ENCODE measurements around the gene ECI1. TPM values are rescaled to one million over a fixed set of nuclear protein-coding genes. Genes with fewer than 3 reads are reported as not detected.

ECI1 gene
- total and polyA plus RNA-seq, 2 of the 13 experiments (the other 11 are each of a cell fraction or from before 2014, with no cell fraction given): 82.0 to 102 TPM

DNA sequence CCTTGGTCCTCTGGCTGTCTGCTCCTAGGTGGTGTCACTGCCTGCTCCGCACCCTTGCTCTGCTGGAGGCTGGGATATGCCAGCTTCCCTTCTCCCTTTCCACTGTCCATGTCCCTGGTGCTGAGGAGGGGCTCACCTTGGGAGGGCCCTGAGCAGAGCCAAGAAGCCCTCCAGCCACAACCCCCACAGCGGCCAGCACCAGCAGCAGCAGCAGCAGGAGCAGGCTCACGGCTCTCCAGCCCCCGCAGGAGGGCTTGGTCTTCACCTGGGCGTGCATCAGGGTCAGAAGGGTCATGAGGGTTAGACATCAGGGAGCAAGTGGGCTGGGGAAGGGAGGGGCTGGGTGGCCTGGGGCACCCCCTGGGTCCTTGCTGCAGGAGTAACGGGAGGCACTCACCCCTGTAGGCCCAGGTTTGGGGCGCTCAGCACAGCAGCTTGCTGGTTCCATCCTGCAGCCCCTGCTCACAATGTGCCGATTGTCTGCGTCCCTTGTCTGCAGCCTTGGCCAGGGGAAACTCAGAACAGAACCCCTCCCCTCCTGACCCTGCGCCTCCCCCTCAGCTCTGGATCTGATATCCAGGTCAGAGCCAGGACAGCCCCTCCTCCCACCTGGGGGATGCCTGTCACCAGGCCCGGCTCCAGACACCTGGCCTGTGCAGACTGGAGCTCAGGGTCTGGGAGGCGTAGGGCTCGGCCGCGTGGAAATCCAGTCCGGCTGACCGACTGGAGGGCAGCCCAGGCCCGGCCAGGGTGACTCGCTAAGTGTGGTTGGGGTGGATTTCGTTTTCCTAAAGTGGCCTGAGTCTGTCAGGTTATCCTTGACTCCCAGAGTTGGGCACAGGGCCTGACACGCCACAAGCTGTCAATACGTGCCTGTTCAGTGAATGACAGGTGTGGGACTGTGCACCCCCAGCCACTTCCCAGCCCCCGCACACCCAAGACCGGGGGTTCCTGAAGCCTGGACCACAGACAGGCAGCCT lies 40.7 kb downstream of the ECI1 start, which contains the start of gene BRICD5 (continued):
- TF ChIP-seq, protein P1, sequence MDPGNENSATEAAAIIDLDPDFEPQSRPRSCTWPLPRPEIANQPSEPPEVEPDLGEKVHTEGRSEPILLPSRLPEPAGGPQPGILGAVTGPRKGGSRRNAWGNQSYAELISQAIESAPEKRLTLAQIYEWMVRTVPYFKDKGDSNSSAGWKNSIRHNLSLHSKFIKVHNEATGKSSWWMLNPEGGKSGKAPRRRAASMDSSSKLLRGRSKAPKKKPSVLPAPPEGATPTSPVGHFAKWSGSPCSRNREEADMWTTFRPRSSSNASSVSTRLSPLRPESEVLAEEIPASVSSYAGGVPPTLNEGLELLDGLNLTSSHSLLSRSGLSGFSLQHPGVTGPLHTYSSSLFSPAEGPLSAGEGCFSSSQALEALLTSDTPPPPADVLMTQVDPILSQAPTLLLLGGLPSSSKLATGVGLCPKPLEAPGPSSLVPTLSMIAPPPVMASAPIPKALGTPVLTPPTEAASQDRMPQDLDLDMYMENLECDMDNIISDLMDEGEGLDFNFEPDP (CRISPR knock-in tag; conservative IDR thresholded peaks at IDR 0.05): no peak
- no peak for TF ChIP-seq KDM4B (CRISPR knock-in tag; IDR thresholded peaks at IDR 0.05)
- no peak for TF ChIP-seq CBFB (CRISPR knock-in tag; IDR thresholded peaks at IDR 0.05)
- TF ChIP-seq, protein P2, sequence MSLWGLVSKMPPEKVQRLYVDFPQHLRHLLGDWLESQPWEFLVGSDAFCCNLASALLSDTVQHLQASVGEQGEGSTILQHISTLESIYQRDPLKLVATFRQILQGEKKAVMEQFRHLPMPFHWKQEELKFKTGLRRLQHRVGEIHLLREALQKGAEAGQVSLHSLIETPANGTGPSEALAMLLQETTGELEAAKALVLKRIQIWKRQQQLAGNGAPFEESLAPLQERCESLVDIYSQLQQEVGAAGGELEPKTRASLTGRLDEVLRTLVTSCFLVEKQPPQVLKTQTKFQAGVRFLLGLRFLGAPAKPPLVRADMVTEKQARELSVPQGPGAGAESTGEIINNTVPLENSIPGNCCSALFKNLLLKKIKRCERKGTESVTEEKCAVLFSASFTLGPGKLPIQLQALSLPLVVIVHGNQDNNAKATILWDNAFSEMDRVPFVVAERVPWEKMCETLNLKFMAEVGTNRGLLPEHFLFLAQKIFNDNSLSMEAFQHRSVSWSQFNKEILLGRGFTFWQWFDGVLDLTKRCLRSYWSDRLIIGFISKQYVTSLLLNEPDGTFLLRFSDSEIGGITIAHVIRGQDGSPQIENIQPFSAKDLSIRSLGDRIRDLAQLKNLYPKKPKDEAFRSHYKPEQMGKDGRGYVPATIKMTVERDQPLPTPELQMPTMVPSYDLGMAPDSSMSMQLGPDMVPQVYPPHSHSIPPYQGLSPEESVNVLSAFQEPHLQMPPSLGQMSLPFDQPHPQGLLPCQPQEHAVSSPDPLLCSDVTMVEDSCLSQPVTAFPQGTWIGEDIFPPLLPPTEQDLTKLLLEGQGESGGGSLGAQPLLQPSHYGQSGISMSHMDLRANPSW (CRISPR knock-in tag; IDR thresholded peaks at IDR 0.05; ENCODE audit: borderline replicate concordance): no peak
- TF ChIP-seq MAF1 (CRISPR knock-in tag; IDR thresholded peaks at IDR 0.05; ENCODE audit: borderline replicate concordance): no peak
- TF ChIP-seq, protein P3, sequence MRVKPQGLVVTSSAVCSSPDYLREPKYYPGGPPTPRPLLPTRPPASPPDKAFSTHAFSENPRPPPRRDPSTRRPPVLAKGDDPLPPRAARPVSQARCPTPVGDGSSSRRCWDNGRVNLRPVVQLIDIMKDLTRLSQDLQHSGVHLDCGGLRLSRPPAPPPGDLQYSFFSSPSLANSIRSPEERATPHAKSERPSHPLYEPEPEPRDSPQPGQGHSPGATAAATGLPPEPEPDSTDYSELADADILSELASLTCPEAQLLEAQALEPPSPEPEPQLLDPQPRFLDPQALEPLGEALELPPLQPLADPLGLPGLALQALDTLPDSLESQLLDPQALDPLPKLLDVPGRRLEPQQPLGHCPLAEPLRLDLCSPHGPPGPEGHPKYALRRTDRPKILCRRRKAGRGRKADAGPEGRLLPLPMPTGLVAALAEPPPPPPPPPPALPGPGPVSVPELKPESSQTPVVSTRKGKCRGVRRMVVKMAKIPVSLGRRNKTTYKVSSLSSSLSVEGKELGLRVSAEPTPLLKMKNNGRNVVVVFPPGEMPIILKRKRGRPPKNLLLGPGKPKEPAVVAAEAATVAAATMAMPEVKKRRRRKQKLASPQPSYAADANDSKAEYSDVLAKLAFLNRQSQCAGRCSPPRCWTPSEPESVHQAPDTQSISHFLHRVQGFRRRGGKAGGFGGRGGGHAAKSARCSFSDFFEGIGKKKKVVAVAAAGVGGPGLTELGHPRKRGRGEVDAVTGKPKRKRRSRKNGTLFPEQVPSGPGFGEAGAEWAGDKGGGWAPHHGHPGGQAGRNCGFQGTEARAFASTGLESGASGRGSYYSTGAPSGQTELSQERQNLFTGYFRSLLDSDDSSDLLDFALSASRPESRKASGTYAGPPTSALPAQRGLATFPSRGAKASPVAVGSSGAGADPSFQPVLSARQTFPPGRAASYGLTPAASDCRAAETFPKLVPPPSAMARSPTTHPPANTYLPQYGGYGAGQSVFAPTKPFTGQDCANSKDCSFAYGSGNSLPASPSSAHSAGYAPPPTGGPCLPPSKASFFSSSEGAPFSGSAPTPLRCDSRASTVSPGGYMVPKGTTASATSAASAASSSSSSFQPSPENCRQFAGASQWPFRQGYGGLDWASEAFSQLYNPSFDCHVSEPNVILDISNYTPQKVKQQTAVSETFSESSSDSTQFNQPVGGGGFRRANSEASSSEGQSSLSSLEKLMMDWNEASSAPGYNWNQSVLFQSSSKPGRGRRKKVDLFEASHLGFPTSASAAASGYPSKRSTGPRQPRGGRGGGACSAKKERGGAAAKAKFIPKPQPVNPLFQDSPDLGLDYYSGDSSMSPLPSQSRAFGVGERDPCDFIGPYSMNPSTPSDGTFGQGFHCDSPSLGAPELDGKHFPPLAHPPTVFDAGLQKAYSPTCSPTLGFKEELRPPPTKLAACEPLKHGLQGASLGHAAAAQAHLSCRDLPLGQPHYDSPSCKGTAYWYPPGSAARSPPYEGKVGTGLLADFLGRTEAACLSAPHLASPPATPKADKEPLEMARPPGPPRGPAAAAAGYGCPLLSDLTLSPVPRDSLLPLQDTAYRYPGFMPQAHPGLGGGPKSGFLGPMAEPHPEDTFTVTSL (CRISPR knock-in tag; IDR thresholded peaks at IDR 0.05; ENCODE audit: borderline replicate concordance): no peak
- no peak for TF ChIP-seq ZMYM4 (CRISPR knock-in tag; IDR thresholded peaks at IDR 0.05)
- no peak for TF ChIP-seq ATF1 (CRISPR knock-in tag; IDR thresholded peaks at IDR 0.05)
- no peak for TF ChIP-seq ATRX (CRISPR knock-in tag; IDR thresholded peaks at IDR 0.05; ENCODE audit: borderline replicate concordance)
- TF ChIP-seq ZNF333 (CRISPR knock-in tag; IDR thresholded peaks at IDR 0.05; ENCODE audit: borderline replicate concordance): no peak
- TF ChIP-seq, protein P4, sequence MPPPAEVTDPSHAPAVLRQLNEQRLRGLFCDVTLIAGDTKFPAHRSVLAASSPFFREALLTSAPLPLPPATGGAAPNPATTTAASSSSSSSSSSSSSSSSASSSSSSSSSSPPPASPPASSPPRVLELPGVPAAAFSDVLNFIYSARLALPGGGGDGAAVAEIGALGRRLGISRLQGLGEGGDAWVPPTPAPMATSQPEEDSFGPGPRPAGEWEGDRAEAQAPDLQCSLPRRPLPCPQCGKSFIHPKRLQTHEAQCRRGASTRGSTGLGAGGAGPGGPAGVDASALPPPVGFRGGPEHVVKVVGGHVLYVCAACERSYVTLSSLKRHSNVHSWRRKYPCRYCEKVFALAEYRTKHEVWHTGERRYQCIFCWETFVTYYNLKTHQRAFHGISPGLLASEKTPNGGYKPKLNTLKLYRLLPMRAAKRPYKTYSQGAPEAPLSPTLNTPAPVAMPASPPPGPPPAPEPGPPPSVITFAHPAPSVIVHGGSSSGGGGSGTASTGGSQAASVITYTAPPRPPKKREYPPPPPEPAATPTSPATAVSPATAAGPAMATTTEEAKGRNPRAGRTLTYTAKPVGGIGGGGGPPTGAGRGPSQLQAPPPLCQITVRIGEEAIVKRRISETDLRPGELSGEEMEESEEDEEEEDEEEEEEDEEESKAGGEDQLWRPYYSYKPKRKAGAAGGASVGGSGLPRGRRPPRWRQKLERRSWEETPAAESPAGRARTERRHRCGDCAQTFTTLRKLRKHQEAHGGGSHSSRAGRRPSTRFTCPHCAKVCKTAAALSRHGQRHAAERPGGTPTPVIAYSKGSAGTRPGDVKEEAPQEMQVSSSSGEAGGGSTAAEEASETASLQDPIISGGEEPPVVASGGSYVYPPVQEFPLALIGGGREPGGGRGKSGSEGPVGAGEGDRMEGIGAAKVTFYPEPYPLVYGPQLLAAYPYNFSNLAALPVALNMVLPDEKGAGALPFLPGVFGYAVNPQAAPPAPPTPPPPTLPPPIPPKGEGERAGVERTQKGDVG (CRISPR knock-in tag; IDR thresholded peaks at IDR 0.05; ENCODE audit: borderline replicate concordance): no peak

All from HepG2 (cell line).